ENCODE data around the gene USP40. TPM values are rescaled to one million over a fixed set of nuclear protein-coding genes. Genes with fewer than 3 reads are reported as not detected.

Gene USP40
- total and polyA plus RNA-seq, 10 of the 15 experiments (the other 5 are each of a cell fraction or from before 2014, with no cell fraction given), result 3.4 to 20.8 (median 15.2) TPM

DNA sequence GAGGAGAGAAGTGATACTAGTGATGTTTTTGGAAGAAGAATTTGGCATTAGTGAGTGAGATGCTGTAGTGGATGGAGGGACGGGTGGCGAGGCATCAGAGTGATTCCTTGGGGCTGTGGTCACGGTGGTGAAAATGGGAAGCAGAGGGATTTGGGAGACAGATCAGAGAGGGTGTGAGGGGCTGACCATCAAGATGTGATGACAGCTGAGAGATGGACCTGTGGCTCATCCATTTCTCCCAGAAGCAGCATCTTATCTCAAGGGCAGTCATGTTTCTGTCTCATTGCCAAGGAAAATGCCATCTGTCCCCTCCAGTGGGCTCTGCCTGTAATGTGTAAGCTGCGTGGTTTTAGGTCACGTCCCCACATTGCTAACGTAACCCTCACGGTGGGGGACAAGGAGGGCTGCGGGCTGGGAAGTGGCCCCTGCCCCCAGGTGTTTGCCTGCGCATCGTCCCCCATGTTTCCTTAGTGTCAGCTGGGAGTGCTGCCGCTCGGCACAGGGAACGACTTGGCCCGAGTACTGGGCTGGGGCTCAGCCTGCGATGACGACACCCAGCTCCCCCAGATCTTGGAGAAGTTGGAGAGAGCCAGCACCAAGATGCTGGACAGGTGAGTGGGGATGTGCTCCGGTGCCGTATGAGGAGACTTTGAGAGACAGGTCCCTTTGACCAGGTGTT lies 121.3 kb downstream of the USP40 start:
- TF ChIP-seq JUNB (IDR thresholded peaks at IDR 0.05), result no peak
- TF ChIP-seq MTA3 (IDR thresholded peaks at IDR 0.05; ENCODE audit: borderline replicate concordance, low read length), result no peak
- TF ChIP-seq GABPA (IDR thresholded peaks at IDR 0.05; ENCODE audit: low read depth), result no peak
- TF ChIP-seq NFIC (IDR thresholded peaks at IDR 0.05; ENCODE audit: low read depth, low read length), result no peak
- TF ChIP-seq POLR2AphosphoS5 (IDR thresholded peaks at IDR 0.05; ENCODE audit: low read length), result no peak
- TF ChIP-seq SIN3A (IDR thresholded peaks at IDR 0.05; ENCODE audit: low read depth, low read length), result no peak
- Histone ChIP-seq H3K79me2 (ENCODE audit: control insufficient read depth, insufficient read depth, low read length) (no peaks in the 10 kb centered on the region), H3K27ac (ENCODE audit: control insufficient read depth, insufficient read depth) (no peak overlapping the region), H4K20me1 (ENCODE audit: control insufficient read depth, insufficient read depth) (no peaks in the 10 kb centered on the region), H3K27me3 (replicated peaks in 1 of 2; ENCODE audit: control insufficient read depth in 2 of 2, insufficient read depth in 2 of 2, low read length in 1 of 2) (no peaks in the 10 kb centered on the region), H3K36me3 (ENCODE audit: control insufficient read depth in 2 of 2, insufficient read depth in 2 of 2, low read length in 1 of 2) (peaks cover 26 to 39% of the 10 kb centered on the region in 2 experiments), H3K4me1 (ENCODE audit: control insufficient read depth, insufficient read depth, low read length) (no peaks in the 10 kb centered on the region), H3K9me3 (replicated peaks; ENCODE audit: control insufficient read depth, insufficient read depth, low read length) (no peaks in the 10 kb centered on the region), H3K4me2 (ENCODE audit: control insufficient read depth, insufficient read depth) (no peak overlapping the region), H3K4me3 (no peak overlapping the region), H3K9ac (ENCODE audit: control insufficient read depth, insufficient read depth, low read length) (no peak overlapping the region), H2AFZ (ENCODE audit: control insufficient read depth, low read depth, low read length) (no peak overlapping the region)
- intact Hi-C loops (cut with micrococcal nuclease; ENCODE audit: unreplicated experiment) (loop anchor here (10.0 kb wide), 1 partner anchor 130 kb away; no protein-coding TSS in a partner anchor), in situ Hi-C loops (cut with MboI) (loop anchor here (5.0 kb wide), 1 partner anchor 38 kb away; no protein-coding TSS in a partner anchor)
- RAD21 ChIA-PET (ENCODE audit: unreplicated experiment), result interaction anchor here (4.3 kb wide), 1 partner anchor 39 kb away, joined by 73 read pairs; no protein-coding TSS in a partner anchor
- DNase-seq (ENCODE audit: low read depth, low spot score) (no peak), FAIRE-seq (no peak), ATAC-seq (no peak)
- 92% methylated on average over 18 of the region's 18 CpGs for WGBS (ENCODE audit: insufficient coverage, insufficient replicate concordance, low lambda C conversion rate, missing lambda C conversion rate)
- SMC1A ChIA-PET (ENCODE audit: uncharacterized antibody, unreplicated experiment), result interaction anchor here (4.1 kb wide), 1 partner anchor 41 kb away, joined by 80 read pairs; no protein-coding TSS in a partner anchor
- POLR2A ChIA-PET, result no interaction called here
- no TSS peak for BruUV-seq (replicated peaks)
- CTCF ChIA-PET, result interaction anchor here (2.5 to 8.4 kb wide), 3 partner anchors 25 to 52 kb away, joined by 8 to 215 read pairs (median 84); no protein-coding TSS in a partner anchor

DNA sequence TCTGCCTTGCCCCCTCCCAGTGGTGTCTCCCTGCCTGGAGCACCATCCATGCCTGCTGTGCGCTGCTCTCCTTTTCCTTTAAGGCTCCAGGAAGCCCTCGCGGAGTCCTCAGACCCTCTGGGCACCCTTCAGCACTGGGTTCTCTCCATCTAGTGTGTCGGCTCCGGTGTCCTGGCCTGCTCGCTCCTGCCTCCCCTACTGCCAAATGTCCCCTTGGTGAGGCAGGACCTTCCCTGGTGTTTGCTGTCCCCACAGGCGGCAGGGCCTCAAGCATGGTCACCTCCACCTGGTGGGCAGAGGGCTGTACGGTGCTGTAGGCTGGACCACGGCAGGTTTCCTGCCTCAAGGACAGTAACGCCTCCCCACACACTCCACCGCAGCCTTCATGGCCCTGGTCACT lies 122.1 kb downstream of the USP40 start:
- FAIRE-seq, result no peak
- Histone ChIP-seq H3K4me1 (ENCODE audit: control insufficient read depth, insufficient read depth, low read length) (no peaks in the 10 kb centered on the region), H3K9ac (ENCODE audit: control insufficient read depth, insufficient read depth, low read length) (no peak overlapping the region), H3K79me2 (ENCODE audit: control insufficient read depth, insufficient read depth, low read length) (no peaks in the 10 kb centered on the region), H4K20me1 (ENCODE audit: control insufficient read depth, insufficient read depth) (no peaks in the 10 kb centered on the region), H3K4me3 (no peak overlapping the region), H3K27me3 (replicated peaks in 1 of 2; ENCODE audit: control insufficient read depth in 2 of 2, insufficient read depth in 2 of 2, low read length in 1 of 2) (no peaks in the 10 kb centered on the region), H3K27ac (ENCODE audit: control insufficient read depth, insufficient read depth) (no peak overlapping the region), H2AFZ (ENCODE audit: control insufficient read depth, low read depth, low read length) (no peak overlapping the region), H3K4me2 (ENCODE audit: control insufficient read depth, insufficient read depth) (no peak overlapping the region), H3K9me3 (replicated peaks; ENCODE audit: control insufficient read depth, insufficient read depth, low read length) (no peaks in the 10 kb centered on the region), H3K36me3 (ENCODE audit: control insufficient read depth in 2 of 2, insufficient read depth in 2 of 2, low read length in 1 of 2) (peaks cover 25 to 38% of the 10 kb centered on the region in 2 experiments)
- no TSS peak for BruUV-seq (replicated peaks)
- no peak for ATAC-seq
- ChIA-PET SMC1A (ENCODE audit: uncharacterized antibody, unreplicated experiment) (interaction anchor here (1.5 to 4.1 kb wide), 4 partner anchors 25 to 192 kb away, joined by 4 to 80 read pairs (median 12); partner anchors contain the start of gene ATG16L1), RAD21 (ENCODE audit: unreplicated experiment) (interaction anchor here (2.6 to 4.3 kb wide), 2 partner anchors 24 to 39 kb away, joined by 28 to 73 read pairs; no protein-coding TSS in a partner anchor), POLR2A (no interaction called here), CTCF (interaction anchor here (2.4 to 8.4 kb wide), 4 partner anchors 24 to 87 kb away, joined by 8 to 215 read pairs (median 52); no protein-coding TSS in a partner anchor)
- TF ChIP-seq POLR2A (IDR thresholded peaks at IDR 0.05; ENCODE audit: low read depth, low read length) (0 out of 2 replicates have a peak, but pooled peaks have one; percentile 24), CHD2 (IDR thresholded peaks at IDR 0.05; ENCODE audit: borderline replicate concordance, low read depth, low read length) (no peak)
- intact Hi-C loops (cut with micrococcal nuclease; ENCODE audit: unreplicated experiment), result loop anchor here (10.0 kb wide), 1 partner anchor 130 kb away; no protein-coding TSS in a partner anchor
- 97% methylated on average over 11 of the region's 11 CpGs for WGBS (ENCODE audit: insufficient coverage, insufficient replicate concordance, low lambda C conversion rate, missing lambda C conversion rate)
- no peak for DNase-seq (ENCODE audit: low read depth, low spot score)
- in situ Hi-C loops (cut with MboI), result no loop called here

Measured in GM12878 (cell line).